ENCODE measurements around the gene MSI2.

Gene MSI2

DNA sequence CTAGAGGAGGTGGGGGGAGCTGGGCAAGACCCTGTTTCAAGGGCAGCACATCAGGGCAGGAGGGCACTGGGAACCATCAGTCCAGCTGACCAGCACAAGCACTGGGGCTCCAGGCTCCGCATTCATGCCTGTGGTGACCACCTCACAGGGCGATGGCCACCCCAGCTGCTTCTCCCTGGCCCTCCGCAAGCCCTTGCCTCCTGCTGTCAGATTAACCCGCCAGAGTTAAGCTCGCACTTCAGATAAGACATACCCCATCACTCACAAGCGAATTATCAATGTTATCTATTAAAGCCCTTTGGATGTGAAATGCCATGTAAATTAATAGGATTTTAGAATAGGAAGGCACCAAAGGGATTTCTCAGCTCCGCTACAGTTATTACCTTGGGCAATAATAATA lies 383.8 kb downstream of the MSI2 start:
- in situ Hi-C loops (cut with MboI; ENCODE audit: low sequenced_read_pairs) = no loop called here

DNA sequence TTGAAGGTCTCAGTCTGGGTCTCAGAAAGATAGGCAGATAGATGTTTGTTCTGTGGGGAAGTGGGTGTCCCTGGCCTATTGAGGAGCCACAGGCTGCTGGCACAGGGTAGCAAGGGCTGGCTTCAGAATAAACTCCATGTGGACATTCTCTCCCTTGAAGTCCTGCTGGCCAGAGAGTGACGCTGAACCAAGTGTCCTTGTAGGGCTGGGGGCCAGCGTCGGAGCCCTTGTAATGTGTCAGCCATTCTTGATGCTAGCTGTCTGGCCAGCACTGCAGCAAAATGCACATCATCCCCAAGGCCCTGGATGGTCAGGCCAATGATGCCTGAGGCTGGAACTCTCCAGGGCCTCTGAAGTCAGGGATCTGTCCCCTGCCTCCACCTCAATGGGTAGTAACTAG lies 385.4 kb downstream of the MSI2 start:
- in situ Hi-C loops (cut with MboI; ENCODE audit: low sequenced_read_pairs) = no loop called here

DNA sequence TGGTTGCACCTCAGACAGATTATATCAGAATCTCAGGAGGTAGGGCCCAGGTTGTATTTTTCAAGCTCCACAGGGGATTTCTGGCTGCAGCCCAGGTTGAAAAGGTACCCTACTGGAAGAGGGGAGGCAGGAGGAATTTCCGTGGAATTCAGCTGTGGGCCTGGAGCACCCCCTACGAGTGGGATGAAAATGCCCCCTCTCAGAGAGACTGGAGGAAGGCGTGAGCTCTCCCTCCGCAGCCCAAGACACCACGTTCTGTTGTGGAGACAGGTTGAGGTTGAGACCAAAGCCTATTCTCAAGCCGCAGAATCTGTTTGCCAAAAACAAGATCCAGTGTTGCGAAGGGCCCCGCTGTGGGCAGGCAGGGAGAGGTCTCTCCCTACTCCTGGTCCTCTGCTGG lies 386.7 kb downstream of the MSI2 start:
- in situ Hi-C loops (cut with MboI; ENCODE audit: low sequenced_read_pairs) = no loop called here

DNA sequence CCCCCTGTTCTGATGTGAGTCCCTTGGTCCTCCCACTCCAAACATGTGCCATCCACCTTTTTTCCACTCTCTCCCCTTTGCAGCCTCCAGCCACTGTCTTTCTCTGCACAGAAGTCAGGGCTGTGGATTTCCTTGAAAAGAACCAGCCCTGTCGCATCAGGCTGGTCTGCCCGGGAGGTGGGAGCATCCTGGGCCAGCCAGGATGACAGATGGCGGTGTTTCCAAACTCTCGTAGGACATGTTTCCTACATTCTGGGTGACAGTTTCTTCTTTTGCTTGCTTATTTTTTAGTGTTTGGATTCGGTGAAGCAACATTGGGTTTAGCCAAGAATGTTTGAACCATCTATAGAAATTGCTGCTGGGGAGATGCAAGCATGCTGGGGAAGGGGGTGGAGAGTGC lies 388.0 kb downstream of the MSI2 start:
- in situ Hi-C loops (cut with MboI; ENCODE audit: low sequenced_read_pairs) = no loop called here

DNA sequence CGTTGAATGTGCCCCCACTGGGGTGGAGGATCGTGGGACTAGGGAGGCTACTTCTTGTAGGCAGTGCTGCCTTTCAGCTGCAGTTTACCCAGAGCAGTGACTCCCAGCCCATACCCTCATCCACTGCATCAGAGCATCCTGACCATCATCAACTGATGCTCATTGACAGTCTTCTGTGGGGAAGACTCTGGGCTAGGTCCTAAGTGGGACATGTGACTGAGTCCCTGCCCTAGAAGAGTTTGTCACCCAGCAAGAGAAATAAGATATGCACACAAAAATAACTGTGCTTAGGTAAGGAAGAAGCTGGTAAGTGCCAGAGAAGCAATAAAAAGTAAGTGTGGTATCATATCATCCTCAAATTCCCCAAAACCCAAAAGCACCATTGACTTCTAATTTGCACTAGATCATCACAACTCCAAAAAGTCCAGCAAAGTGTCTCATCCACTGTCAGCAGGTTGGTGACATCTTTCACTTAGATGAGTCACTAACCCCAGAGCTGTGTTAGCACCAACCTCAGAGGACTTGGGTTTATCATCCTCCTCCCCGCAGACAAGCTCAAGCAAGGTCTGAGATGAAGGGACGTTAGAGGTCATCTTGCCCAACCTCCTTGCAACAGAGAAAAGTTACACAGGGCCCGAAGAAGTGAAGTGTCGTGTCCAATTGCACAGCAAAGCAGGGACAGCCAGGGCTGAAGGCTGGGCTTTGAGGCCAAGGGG lies 389.8 kb downstream of the MSI2 start:
- in situ Hi-C loops (cut with MboI; ENCODE audit: low sequenced_read_pairs) = no loop called here

DNA sequence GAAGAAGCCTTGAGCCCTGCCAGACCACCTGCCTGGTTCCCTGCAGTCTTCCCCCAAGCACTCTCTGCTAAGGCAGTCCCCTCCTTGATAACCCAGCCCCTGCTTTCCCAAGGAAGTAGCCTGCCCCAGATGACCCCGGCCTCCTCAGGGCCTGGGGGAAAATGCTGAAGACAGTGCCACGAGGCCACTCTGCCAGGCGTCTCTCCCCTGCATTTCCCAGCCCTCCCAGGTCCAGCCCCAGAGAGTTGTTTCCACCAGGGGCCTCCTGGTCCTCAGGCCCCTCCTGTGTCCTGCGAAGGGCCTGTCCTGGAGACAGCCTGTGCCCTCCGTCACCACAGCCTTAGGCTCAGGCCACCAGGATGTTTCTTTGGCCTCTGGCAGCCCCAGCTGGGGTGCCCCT lies 392.4 kb downstream of the MSI2 start:
- in situ Hi-C loops (cut with MboI; ENCODE audit: low sequenced_read_pairs) = no loop called here

DNA sequence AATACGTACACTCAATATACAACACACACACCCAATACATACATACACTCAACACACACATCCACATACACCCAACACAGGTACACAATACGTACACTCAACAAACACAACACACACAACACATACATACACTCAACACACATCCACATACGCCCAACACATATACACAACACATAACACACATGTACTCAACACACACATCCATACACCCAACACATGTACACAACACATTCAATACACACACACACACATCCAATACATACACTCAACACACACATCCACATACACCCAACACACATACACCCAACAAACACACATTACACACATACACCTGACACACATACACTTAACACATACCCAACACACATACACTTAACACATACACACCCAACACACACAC lies 392.9 kb downstream of the MSI2 start:
- in situ Hi-C loops (cut with MboI; ENCODE audit: low sequenced_read_pairs) = no loop called here

DNA sequence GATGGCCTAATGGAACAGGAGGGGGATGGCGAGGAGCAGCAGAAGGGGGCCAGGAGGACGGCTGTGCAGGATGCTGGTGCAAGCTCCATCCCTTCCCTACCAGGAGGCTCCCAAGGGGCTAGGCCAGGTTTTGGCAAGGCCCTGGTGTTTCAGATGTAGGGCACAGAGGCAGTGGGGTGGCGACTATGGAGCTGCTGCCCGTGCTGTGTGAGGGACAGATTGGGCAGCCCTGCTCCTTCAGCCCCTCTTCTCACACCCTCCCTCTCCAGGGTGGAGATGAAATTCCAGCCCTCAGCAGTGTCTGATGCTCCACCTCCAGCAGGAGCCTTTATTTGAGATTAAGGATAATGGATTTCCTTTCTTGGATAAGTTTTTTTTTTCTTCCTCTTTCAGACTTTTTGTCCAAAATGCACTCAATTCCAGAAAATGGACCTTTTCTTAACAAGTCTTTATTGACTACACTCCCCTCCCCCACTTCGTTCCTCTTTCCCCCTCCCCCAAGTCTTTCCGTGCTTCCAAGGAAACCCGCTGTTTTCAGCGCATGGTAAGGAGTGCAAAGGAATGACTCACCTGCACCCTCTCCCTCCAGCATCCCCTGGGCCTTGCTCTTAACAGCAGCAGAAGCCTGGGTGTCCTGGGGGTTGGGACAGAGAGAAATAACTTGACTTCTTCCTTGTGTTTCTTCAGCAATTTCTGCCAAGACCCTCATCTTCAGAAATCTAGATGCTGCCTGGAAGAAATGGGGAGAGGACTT lies 393.6 kb downstream of the MSI2 start:
- in situ Hi-C loops (cut with MboI; ENCODE audit: low sequenced_read_pairs) = no loop called here

DNA sequence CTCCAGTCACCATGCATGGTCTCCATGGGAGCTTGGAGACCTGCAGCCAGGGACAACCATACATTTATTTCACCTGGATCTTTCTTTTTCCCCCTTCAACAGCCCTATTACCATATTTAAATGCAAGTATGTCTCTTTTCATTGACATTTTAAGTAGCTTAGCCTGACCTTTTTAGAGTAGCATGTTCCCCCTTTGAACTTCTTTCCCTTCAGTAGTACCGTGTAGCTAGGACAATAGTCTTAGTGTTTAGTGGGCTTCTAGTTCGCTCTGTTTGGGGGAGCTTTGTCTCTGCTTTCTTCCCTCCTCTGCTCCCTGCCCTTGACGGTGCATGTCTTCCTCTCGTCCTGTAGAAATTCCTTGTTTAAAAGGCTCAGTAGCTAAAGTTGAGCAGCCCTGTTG lies 394.2 kb downstream of the MSI2 start:
- in situ Hi-C loops (cut with MboI; ENCODE audit: low sequenced_read_pairs) = no loop called here

DNA sequence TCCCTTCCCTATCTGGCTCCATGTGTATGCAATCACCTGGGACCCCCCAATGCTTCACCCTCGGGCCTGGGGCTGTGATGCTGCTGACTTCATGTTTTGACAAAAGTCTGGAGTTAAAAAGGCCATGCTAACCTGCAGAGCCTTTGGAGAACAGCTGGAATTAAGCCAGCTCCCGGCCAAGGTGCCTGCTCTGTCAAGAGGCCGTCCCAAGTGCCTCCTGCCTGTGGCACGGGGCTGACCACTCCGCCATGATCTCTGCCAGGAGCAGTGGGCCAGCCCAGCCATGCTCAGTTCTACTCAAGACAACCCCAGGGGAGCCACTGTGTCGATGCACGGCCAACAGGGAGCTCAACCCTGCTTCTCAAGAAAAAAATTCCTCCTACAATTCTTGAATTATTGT lies 395.1 kb downstream of the MSI2 start:
- in situ Hi-C loops (cut with MboI; ENCODE audit: low sequenced_read_pairs) = no loop called here

DNA sequence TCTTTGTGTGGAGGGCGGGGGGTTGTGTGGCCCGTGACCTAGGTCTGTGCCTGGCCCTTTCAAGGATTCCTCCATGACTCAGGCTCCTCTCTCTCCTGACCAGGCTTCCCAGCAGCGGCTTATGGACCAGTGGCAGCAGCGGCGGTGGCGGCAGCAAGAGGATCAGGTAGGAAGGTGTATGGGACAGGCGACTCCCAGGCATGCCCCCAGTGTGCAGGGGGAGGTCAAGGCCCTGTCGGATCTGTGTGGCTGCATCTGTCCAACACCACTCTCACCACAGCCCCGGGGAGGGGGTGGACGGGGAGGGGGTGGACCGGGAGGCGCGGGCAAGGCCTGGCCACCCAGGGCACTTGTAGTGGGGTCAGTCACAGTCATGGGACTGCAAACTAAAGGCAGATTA lies 395.7 kb downstream of the MSI2 start:
- in situ Hi-C loops (cut with MboI; ENCODE audit: low sequenced_read_pairs) = no loop called here

DNA sequence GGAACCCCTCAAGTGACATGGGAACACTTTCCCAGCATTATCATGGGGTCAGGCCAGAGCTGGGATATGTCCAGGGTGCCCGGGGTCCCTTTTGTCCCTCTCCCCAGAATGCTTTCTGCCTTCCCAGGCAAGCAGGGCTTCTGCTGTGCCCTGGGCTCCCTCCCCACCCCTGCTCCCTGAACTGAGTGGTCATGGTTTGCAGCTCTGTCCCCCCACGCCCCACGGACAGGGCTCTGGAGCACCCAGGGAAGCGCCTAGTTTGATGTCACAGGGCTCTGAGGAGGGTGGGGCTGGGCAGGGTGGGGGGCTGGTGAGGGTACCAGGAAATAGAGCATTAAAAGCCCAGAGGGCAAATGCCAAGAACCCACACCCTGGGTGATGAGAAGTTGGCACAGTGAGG lies 396.5 kb downstream of the MSI2 start:
- in situ Hi-C loops (cut with MboI; ENCODE audit: low sequenced_read_pairs) = no loop called here

DNA sequence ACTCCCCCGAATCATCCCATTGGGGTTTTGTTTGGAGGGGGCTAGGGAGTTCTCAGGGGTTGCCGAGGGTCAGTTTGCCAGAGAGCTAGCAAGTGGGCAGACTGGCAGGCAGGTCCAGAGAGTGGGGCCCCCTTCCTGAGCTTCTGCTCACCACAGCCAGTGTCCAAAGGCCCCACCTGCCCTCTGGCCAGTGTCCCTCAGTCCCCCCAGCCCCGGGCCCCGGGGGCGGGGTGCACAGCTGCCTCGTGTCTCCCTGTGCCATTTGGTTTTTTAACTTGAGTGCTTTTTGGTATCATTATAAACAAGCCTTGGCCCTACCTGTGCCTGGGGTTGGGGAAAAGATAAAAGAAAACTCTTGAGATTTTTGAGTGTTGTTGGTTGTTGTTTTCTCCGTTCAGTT lies 397.0 kb downstream of the MSI2 start:
- in situ Hi-C loops (cut with MboI; ENCODE audit: low sequenced_read_pairs) = no loop called here

DNA sequence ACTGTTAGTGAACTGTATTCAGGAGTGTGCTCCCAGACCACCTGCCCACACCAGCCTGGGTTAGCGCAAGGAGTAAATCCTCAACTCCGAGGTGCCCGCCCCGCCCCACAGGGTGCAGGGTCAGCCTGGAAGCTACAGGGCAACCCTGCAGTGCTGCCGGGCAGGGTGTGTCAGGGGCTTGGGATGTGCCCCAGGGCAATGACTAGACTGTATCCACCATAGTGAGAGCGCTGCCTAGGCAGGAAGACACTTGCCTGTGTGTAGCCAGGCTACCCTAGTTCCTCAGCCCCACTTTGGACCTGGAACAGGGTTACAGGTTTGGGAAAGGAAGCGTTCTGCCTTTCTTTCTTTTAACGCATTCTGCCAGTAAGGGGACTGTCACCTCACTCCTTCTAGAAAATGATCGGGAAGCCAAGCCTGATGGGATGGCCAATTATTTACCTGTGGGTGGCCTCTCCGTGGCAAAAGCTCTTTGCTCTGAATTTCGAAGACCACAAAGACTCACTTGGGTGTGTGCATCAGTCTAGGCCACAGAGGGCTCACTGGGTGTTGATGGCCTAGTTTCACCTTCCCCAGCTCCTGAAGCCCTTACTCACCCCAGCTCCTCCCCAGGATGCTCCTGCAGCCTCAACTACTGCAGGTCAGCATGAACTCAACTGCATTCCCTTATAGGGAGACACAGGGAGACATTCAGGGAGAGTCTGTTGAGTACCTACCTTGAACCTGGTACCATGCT lies 397.9 kb downstream of the MSI2 start:
- in situ Hi-C loops (cut with MboI; ENCODE audit: low sequenced_read_pairs) = no loop called here

DNA sequence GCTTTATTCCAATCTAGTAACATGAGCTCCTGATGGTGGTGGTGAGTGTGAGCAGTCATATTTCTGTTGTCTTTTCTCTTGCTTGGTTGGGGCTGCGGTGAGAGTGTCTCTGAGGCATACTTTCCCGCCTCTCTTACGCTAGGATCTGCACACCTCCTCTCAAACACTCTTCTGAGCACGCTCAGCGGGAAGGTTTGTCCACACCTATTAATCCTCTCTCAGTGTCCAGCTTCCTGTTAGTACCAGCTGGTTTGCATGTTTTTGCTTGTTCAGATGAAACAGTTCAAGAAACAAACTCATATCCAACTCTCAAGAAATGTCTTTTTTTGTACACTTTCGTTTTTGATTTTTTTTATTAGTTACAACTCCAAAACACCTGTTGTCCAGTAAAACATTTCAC lies 399.2 kb downstream of the MSI2 start:
- in situ Hi-C loops (cut with MboI; ENCODE audit: low sequenced_read_pairs) = no loop called here

DNA sequence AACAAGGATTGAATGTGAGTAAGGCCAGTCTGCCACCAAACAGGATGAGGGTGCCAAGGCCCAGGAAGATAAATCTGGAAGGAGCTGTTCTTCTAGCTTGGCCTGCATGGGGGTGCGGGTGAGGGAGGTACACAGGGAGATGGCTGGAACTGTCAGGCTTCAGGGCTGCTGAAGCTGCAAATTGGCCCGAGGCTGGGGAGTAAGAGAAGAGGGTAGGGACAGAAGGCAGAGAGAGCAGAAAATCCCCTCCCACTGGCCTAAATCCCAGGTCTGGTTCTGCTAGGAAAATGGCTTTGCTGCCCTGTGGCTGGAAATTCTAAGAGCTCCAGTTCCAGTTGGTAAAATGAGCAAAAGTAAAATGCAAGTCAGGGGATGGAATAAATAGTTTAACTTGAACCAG lies 400.9 kb downstream of the MSI2 start:
- in situ Hi-C loops (cut with MboI; ENCODE audit: low sequenced_read_pairs) = no loop called here

DNA sequence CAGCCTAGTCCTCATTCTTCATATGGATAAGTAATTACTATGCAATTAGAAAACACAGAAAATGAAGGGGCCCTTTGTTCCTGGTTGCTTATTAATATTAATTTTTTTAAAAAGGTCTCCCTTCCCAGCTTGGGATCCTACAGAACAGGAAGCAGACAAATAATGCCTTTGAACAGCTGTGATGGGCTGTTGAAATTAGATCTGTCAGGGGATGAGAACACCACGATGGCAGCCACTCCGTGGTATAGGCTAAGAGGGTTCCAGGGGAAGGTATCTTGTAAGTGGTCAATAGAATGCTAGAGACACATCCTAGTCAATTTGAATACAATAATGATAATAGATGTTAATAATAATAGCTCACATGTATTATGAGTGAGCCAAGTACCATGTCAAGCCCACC lies 405.7 kb downstream of the MSI2 start:
- in situ Hi-C loops (cut with MboI; ENCODE audit: low sequenced_read_pairs) = no loop called here

DNA sequence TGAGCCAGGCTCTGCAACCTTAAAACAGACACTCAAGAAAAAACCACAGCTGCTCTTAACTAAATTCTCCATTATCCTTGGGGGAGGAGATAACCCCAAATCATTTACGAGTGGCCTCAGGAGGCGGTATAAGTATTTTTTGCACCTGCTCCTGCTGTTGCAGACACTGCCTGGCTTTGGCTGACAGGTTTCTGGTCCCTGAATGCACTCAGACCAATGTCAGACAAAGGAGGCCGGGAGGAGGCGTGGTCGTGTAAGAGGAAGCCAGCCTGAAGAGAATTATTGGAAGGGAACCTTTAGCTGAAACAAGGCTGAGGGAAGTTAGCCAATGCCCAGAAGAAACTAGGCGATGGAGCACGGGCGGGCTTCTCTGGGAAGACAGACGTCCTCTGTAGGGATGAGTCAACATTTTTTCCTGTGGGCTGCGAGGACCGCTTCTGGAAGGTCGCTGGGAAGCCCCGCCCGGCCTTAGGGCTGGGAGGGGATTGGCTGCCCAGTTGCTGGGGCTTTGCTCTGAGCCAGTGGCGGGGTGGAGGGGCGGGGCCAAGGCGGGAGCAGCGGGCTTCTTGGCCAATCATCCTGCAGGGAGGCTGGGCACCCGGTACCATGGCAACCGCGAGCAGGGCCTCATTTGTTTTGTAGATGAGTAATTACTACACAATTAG lies 406.5 kb downstream of the MSI2 start:
- in situ Hi-C loops (cut with MboI; ENCODE audit: low sequenced_read_pairs) = no loop called here

DNA sequence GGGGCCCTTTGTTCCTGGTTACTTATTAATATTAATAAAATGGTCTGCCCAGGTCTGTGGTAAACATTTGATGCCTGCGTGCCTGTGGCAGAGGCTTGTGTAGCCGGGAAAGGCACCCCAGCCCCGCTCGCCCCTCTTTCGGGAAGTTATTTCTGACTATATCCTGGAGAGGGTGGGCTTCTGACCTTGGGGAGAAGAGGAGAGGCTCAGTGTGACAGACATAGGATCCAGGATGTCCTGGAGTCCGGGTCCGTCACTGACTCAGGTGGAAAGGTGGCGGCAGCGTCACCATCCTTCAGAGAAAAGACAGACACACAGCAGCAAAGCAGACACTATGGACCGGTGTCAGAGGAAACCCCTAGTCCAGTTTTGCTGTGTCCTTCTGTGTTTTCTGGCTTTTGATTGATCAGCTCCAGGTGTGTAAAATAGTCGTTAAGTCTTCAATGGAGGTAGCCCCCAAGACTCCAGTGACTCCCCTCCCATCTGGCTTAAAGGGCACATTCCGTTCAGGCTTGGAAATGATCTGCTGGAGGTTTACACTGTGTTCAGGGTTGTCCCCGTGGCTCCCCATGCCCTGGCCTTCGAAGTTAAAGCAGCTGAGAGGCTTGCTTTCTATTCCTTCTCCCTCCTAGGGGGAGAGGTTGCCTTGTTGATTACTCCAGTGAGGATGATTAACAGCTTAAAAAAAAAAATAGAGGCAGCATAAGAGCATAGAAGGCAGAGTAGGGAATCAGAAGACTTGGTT lies 407.2 kb downstream of the MSI2 start:
- in situ Hi-C loops (cut with MboI; ENCODE audit: low sequenced_read_pairs) = no loop called here

DNA sequence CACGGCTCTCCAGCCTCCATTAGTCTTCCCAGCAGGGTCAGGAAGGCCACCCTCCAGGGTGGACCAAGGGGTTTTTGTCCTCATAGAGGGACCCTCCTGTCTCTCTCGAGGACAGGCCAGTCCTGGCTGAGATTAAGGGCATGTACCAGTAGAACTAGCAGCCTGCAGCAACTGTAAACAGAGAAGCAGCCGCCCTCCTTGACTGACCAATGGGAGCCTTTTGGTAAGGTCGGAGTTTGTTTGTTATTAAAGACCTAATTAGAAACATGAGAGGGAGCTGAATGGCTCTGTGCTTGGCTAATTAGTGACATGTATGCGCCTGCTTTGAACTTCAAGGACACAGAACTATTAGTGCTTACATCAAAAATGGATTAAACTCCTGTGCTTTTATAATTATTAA lies 408.8 kb downstream of the MSI2 start:
- in situ Hi-C loops (cut with MboI; ENCODE audit: low sequenced_read_pairs) = no loop called here

DNA sequence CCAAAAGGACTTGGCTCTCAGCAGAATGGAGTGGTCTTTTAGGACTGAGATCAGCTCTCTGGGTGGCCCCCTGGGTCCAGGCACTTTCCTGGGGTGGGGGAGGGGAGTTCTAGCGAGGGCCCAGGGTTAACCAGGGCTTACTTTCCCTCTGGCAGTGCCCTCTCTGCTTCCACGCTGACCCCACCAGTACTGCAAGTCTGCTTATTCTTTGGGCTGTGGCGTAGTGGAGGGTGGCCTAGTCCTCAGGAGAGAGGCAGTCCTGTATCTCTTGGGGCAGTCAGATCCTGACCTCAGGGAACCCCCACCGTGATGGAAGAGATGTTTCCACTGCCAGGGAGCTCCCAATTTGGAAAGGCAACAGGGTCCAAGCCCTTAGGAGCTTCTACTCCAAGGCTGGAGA lies 409.4 kb downstream of the MSI2 start:
- in situ Hi-C loops (cut with MboI; ENCODE audit: low sequenced_read_pairs) = no loop called here
